B cell (primary cell): ENCODE results near the gene MID1. TPM values are rescaled to one million over a fixed set of nuclear protein-coding genes. Genes with fewer than 3 reads are reported as not detected.

Source experiments
- ATAC-seq: fragments of 200-7000 bp; cut with Tn5 transposase; one replicate; pipeline ENCODE4 v1.10.0; 2021; ENCODE audit warnings: low read depth, mild to moderate bottlenecking, moderate number of reproducible peaks, moderate library complexity
- CTCF ChIA-PET: fragments of 350-600 bp; sonication (Branson Sonifier 250); formaldehyde crosslinking; loops from one replicate; lab custom pipeline; 2021; ENCODE audit warnings: antibody characterized with exemption, inconsistent platforms; lab: Charles Lee
- POLR2A ChIA-PET: fragments of 350-600 bp; sonication (Branson Sonifier 250); formaldehyde crosslinking; loops from one replicate; lab custom pipeline; 2021; ENCODE audit warnings: antibody characterized with exemption; lab: Charles Lee
- DNase-seq: peaks from one replicate; pipeline ENCODE4 v3.0.0; 2013
- H2AFZ ChIP-seq: 2 replicates; pipeline ENCODE4 v1.6.1; 2012; ENCODE audit warnings: mild to moderate bottlenecking, low read depth, low read length; ENCODE audit not compliant: insufficient read depth, poor library complexity, severe bottlenecking
- H3K27ac ChIP-seq, 2 donors: 1 replicate in 1 of 2; 2 replicates in 1 of 2; pipeline ENCODE4 v1.5.1; 2012 to 2013; ENCODE audit warnings: low read length in 2 of 2, mild to moderate bottlenecking in 2 of 2, moderate library complexity in 1 of 2
- H3K27me3 ChIP-seq, 4 experiments: fragments of 200-600 bp in 1 of 4; sonication (generic) in 1 of 4; replicated peaks in 1 of 4; 1 replicate in 2 of 4; 2 replicates in 2 of 4; pipeline versions ENCODE4 v1.6.1 to v1.7.0; 2013 to 2016; ENCODE audit warnings: low read length in 3 of 4, mild to moderate bottlenecking in 2 of 4, mixed read lengths in 1 of 4, moderate library complexity in 1 of 4; ENCODE audit not compliant: insufficient read depth in 4 of 4, control insufficient read depth in 3 of 4; ENCODE audit errors: control extremely low read depth in 1 of 4
- H3K36me3 ChIP-seq, 2 experiments: replicated peaks in 1 of 2; 1 replicate in 1 of 2; 2 replicates in 1 of 2; pipeline versions ENCODE4 v1.6.1 to v1.7.1; 2013; ENCODE audit warnings: low read length in 1 of 2; ENCODE audit not compliant: insufficient read depth in 2 of 2, control insufficient read depth in 1 of 2; ENCODE audit errors: control extremely low read depth in 1 of 2, extremely low read depth in 1 of 2
- H3K4me1 ChIP-seq, 2 donors: fragments of 200-600 bp in 1 of 2; sonication (generic) in 1 of 2; 1 replicate in 1 of 2; 2 replicates in 1 of 2; pipeline versions ENCODE4 v1.5.1 to v1.6.1; 2013 to 2017; ENCODE audit warnings: low read length in 2 of 2; ENCODE audit not compliant: control insufficient read depth in 2 of 2, insufficient read depth in 2 of 2
- H3K4me2 ChIP-seq: replicated peaks from 2 replicates; pipeline ENCODE3; 2012; ENCODE audit warnings: mild to moderate bottlenecking, low read depth, low read length; ENCODE audit not compliant: poor library complexity, severe bottlenecking
- H3K4me3 ChIP-seq, 5 experiments: fragments of 200-600 bp in 1 of 5; sonication (generic) in 1 of 5; 1 replicate in 3 of 5; 2 replicates in 2 of 5; pipeline versions ENCODE4 v1.5.1 to v1.7.0; 2011 to 2016; ENCODE audit warnings: low read length in 4 of 5, mild to moderate bottlenecking in 4 of 5, low read depth in 2 of 5, control low read depth in 1 of 5, moderate library complexity in 1 of 5; ENCODE audit not compliant: insufficient read depth in 1 of 5; ENCODE audit errors: control extremely low read depth in 1 of 5, extremely low read depth in 1 of 5
- H3K79me2 ChIP-seq: fragments of 200-600 bp; sonication (generic); one replicate; pipeline ENCODE4 v1.6.0; 2016; ENCODE audit warnings: low read length; ENCODE audit not compliant: control insufficient read depth, insufficient read depth
- H3K9ac ChIP-seq: fragments of 200-600 bp; sonication (generic); 2 replicates; pipeline ENCODE4 v1.6.1; 2017; ENCODE audit warnings: mild to moderate bottlenecking, low read length, moderate library complexity
- H3K9me3 ChIP-seq, 3 donors: one replicate each; pipeline versions ENCODE4 v1.6.1 to v1.7.1; 2013; ENCODE audit warnings: low read length in 2 of 3; ENCODE audit not compliant: control insufficient read depth in 2 of 3, insufficient read depth in 1 of 3; ENCODE audit errors: control extremely low read depth in 1 of 3
- H4K20me1 ChIP-seq: 2 replicates; pipeline ENCODE4 v1.6.0; 2012; ENCODE audit warnings: mild to moderate bottlenecking, low read length; ENCODE audit not compliant: insufficient read depth, control insufficient read depth, poor library complexity, severe bottlenecking
- H3K27ac Mint-ChIP-seq: one replicate; pipeline ENCODE4 v1.8.0; 2021; ENCODE audit warnings: mixed read lengths
- H3K27me3 Mint-ChIP-seq: one replicate; pipeline ENCODE4 v1.8.0; 2021; ENCODE audit warnings: mixed read lengths
- H3K4me1 Mint-ChIP-seq: one replicate; pipeline ENCODE4 v1.8.0; 2021; ENCODE audit warnings: mixed read lengths
- H3K4me3 Mint-ChIP-seq: one replicate; pipeline ENCODE4 v1.8.0; 2021; ENCODE audit warnings: mixed read lengths
- H3K9me3 Mint-ChIP-seq: one replicate; pipeline ENCODE4 v1.8.0; 2022; ENCODE audit warnings: mixed read lengths; ENCODE audit not compliant: insufficient read depth
- CTCF ChIP-seq: fragments of 200-600 bp; IDR thresholded peaks from one replicate; pipeline ENCODE4 v1.8.0; 2022; ENCODE audit warnings: antibody characterized with exemption, mild to moderate bottlenecking
- EZH2 ChIP-seq: IDR thresholded peaks from 2 replicates; pipeline ENCODE4 v1.6.1; 2012; ENCODE audit warnings: borderline replicate concordance, low read depth, mild to moderate bottlenecking, moderate library complexity, low read length; ENCODE audit not compliant: insufficient read depth, poor library complexity, severe bottlenecking
- WGBS: methylation state at CpG from one replicate; pipeline ENCODE4 v1.1.5; 2013; ENCODE audit warnings: missing lambda C conversion rate; ENCODE audit not compliant: insufficient coverage; 5-methylcytosine and 5-hydroxymethylcytosine counted together
- intact Hi-C: fragments of 100-400 bp; cut with micrococcal nuclease; formaldehyde crosslinking; loops from one replicate; pipeline ENCODE4 v1.10.0; 2022
- polyA plus RNA-seq: library from polyadenylated mRNA; depleted of rRNA; stranded (reverse); fragments of >200 nt; gene quantifications from 2 replicates; pipeline ENCODE4 v1.2.3, GENCODE V29; 2012
- total RNA-seq, 2 donors: library from RNA; stranded (reverse); fragments of 120-200 nt in 1 of 2; gene quantifications; 1 replicate in 1 of 2; 2 replicates in 1 of 2; pipeline versions ENCODE4 v1.2.3 to v1.2.4, GENCODE V29; 2013 to 2022

Gene MID1
- total and polyA plus RNA-seq, 2 donors (not counting 1 experiment from before 2014, with no cell fraction given) = 0.15 to 0.44 TPM

GRCh38 chrX:10611441-10612090 is 8.8 kb downstream of the MID1 start:
- no peaks in the 10 kb centered on the region for H3K4me1 ChIP-seq

More at GRCh38 chrX:10611441-10612090, 8.8 kb downstream of the MID1 start:
- Histone ChIP-seq H3K79me2 (no peaks in the 10 kb centered on the region), H3K9me3 (no peaks in the 10 kb centered on the region), H4K20me1 (no peaks in the 10 kb centered on the region), H3K4me3 (no peak overlapping the region), H3K27ac (no peak overlapping the region), H3K9ac (no peak overlapping the region), H3K27me3 (peaks cover 0 to 9% (median 6%) of the 10 kb centered on the region in 4 experiments), H3K4me2 (no peak overlapping the region), H3K36me3 (no peaks in the 10 kb centered on the region), H2AFZ (no peak overlapping the region)
- no peaks in the 10 kb centered on the region for H3K9me3 Mint-ChIP-seq
- DNase-seq = no peak
- H3K4me1 Mint-ChIP-seq = peaks cover 3% of the 10 kb centered on the region
- no peak for ATAC-seq
- no peak for TF ChIP-seq CTCF
- no peak for TF ChIP-seq EZH2
- POLR2A ChIA-PET = no interaction called here
- H3K4me3 Mint-ChIP-seq = no peak overlapping the region
- CTCF ChIA-PET = no interaction called here
- intact Hi-C loops = loop anchor here (10.0 kb wide), 1 partner anchor 113 kb away; no protein-coding TSS in a partner anchor
- peaks cover 6% of the 10 kb centered on the region for H3K27me3 Mint-ChIP-seq
- no peak overlapping the region for H3K27ac Mint-ChIP-seq
- WGBS = no CpG with 5 or more reads among the region's 4 CpGs
